ENCODE results near the gene SIX1. TPM values are rescaled to one million over a fixed set of nuclear protein-coding genes. Genes with fewer than 3 reads are reported as not detected.

Gene SIX1
- polyA plus RNA-seq, 2 of the 4 experiments (the other 2 are of a cell fraction), result 4.4 to 7.2 TPM

- Histone ChIP-seq H3K4me2 (peak overlapping the region; percentile 79), H3K4me3 (peak overlapping the region; percentile 58), H3K4me1 (peaks cover 18% of the 10 kb centered on the region; the same call in 1 of the 3 replicates), H3K9me3 (no peaks in the 10 kb centered on the region), H3K27ac (no peak overlapping the region; a peak in 1 of 6 replicates)
- 70% methylated on average over 11 of the region's 11 CpGs for WGBS (ENCODE audit: missing lambda C conversion rate)
- no peak for DNase-seq (ENCODE audit: low read depth in 1 of 2, low spot score in 1 of 2)
- TF ChIP-seq RNF2 (IDR thresholded peaks at IDR 0.05; ENCODE audit: borderline replicate concordance, low read depth) (no peak), PHF8 (IDR thresholded peaks at IDR 0.05; ENCODE audit: borderline replicate concordance, low read depth) (no peak), HMGXB4 (CRISPR knock-in tag; IDR thresholded peaks at IDR 0.05; ENCODE audit: borderline replicate concordance) (no peak), CEBPB (IDR thresholded peaks at IDR 0.05) (0 out of 4 replicates have a peak, but pooled peaks of 1 of the 2 experiments have one; percentile 25), TFCP2L1 (CRISPR knock-in tag; IDR thresholded peaks at IDR 0.05) (no peak), JUNB (IDR thresholded peaks at IDR 0.05) (no peak)
- no peak for FAIRE-seq
- ATAC-seq, result no peak
- ChIA-PET POLR2A (interaction anchor here (0.6 to 1.1 kb wide), 3 partner anchors 73 to 454 kb away, joined by 3 to 4 read pairs (median 4); no protein-coding TSS in a partner anchor), CTCF (interaction anchor here (1.3 to 2.1 kb wide), 3 partner anchors 9 to 25 kb away, joined by 3 to 8 read pairs (median 4); no protein-coding TSS in a partner anchor)
Measured at GRCh38 chr14:60650373-60650961, 1.2 kb upstream of the SIX1 start.

- 16% methylated on average over 15 of the region's 15 CpGs for WGBS (ENCODE audit: missing lambda C conversion rate)
- Histone ChIP-seq H3K4me3 (peak overlapping the region; percentile 58), H3K4me1 (peaks cover 18% of the 10 kb centered on the region; the same call in 1 of the 3 replicates), H3K4me2 (peak overlapping the region; percentile 79), H3K27ac (peak overlapping the region; percentile 65 to 87), H3K9me3 (no peaks in the 10 kb centered on the region)
- ChIA-PET POLR2A (interaction anchor here (0.6 to 1.4 kb wide), 5 partner anchors 73 to 538 kb away, joined by 3 to 4 read pairs (median 3); partner anchors contain the start of genes SLC38A6 and TRMT5), CTCF (interaction anchor here (1.3 to 2.3 kb wide), 5 partner anchors 9 to 602 kb away, joined by 3 to 10 read pairs (median 8); no protein-coding TSS in a partner anchor)
- ATAC-seq, result peak; percentile 8 to 12; a peak in 3 of 6 replicates
- no peak for TF ChIP-seq MAFK (IDR thresholded peaks at IDR 0.05; ENCODE audit: partially characterized antibody)
- no peak for TF ChIP-seq FOXS1 (CRISPR knock-in tag; IDR thresholded peaks at IDR 0.05)
- no peak for TF ChIP-seq SMC3 (IDR thresholded peaks at IDR 0.05)
- TF ChIP-seq FOSL2 (IDR thresholded peaks at IDR 0.05), result no peak
- TF ChIP-seq FOSL2 (CRISPR knock-in tag; IDR thresholded peaks at IDR 0.05), result no peak
- no peak for TF ChIP-seq JUN (IDR thresholded peaks at IDR 0.05)
- TF ChIP-seq PBX3 (IDR thresholded peaks at IDR 0.05), result no peak
- TF ChIP-seq TFCP2L1 (CRISPR knock-in tag; IDR thresholded peaks at IDR 0.05), result no peak
- TF ChIP-seq JUNB (IDR thresholded peaks at IDR 0.05), result no peak
- no peak for TF ChIP-seq HMGXB4 (CRISPR knock-in tag; IDR thresholded peaks at IDR 0.05; ENCODE audit: borderline replicate concordance)
- no peak for TF ChIP-seq NR3C1 (IDR thresholded peaks at IDR 0.05)
- no peak for TF ChIP-seq HOXA7 (CRISPR knock-in tag; IDR thresholded peaks at IDR 0.05)
- TF ChIP-seq GATA3 (IDR thresholded peaks at IDR 0.05; ENCODE audit: borderline replicate concordance), result no peak
- no peak for TF ChIP-seq HOXB5 (CRISPR knock-in tag; IDR thresholded peaks at IDR 0.05)
- no peak for TF ChIP-seq BCL3 (IDR thresholded peaks at IDR 0.05)
- TF ChIP-seq EP300 (IDR thresholded peaks at IDR 0.05), result no peak
- no peak for TF ChIP-seq BHLHE40 (IDR thresholded peaks at IDR 0.05; ENCODE audit: low read depth, low read length)
- TF ChIP-seq KDM5A (IDR thresholded peaks at IDR 0.05), result no peak
- DNase-seq (ENCODE audit: low read depth in 1 of 2, low spot score in 1 of 2), result peak in 1 of 2 experiments; percentile 37
- FAIRE-seq, result no peak
Measured at GRCh38 chr14:60649875-60650372, 647 bp upstream of the SIX1 start.

Data from A549 (cell line).